ENCODE data around the gene NOM1.
"Not testable (repeated sequence)": the region's sequence is repeated elsewhere in the genome, so short reads cannot be mapped to it uniquely, and the experiment has no call there.

The NOM1 gene

GRCh38 chr7:156941393-156942182, 7.9 kb upstream of the NOM1 start:
- no peak for DNase-seq

- DNase-seq: no peak
Measured at GRCh38 chr7:156942708-156943090, 6.8 kb upstream of the NOM1 start.

- no peak for DNase-seq
Measured at GRCh38 chr7:156943091-156944041, 6.1 kb upstream of the NOM1 start.

GRCh38 chr7:156944876-156945275, 4.6 kb upstream of the NOM1 start:
- no peak for DNase-seq

GRCh38 chr7:156947120-156947843, 2.2 kb upstream of the NOM1 start:
- no peak for DNase-seq

- DNase-seq: no peak
Measured at GRCh38 chr7:156948361-156948760, 1.2 kb upstream of the NOM1 start.

GRCh38 chr7:156950381-156950858, 908 bp downstream of the NOM1 start:
- no peak for DNase-seq

- not testable (repeated sequence) for DNase-seq
Measured at GRCh38 chr7:156953215-156953614, 3.7 kb downstream of the NOM1 start.

- DNase-seq: no peak
Measured at GRCh38 chr7:156954941-156955340, 5.4 kb downstream of the NOM1 start.

- DNase-seq: no peak
Measured at GRCh38 chr7:156956727-156957126, 7.2 kb downstream of the NOM1 start.

- DNase-seq: no peak
Measured at GRCh38 chr7:156962145-156962544, 12.6 kb downstream of the NOM1 start.

- no peak for DNase-seq
Measured at GRCh38 chr7:156962897-156963296, 13.4 kb downstream of the NOM1 start.

- no peak for DNase-seq
Measured at GRCh38 chr7:156963472-156963871, 14.0 kb downstream of the NOM1 start.

GRCh38 chr7:156964971-156965370, 15.5 kb downstream of the NOM1 start:
- no peak for DNase-seq

- no peak for DNase-seq
Measured at GRCh38 chr7:156966387-156966786, 16.9 kb downstream of the NOM1 start.

GRCh38 chr7:156968183-156968582, 18.7 kb downstream of the NOM1 start:
- no peak for DNase-seq

- no peak for DNase-seq
Measured at GRCh38 chr7:156969972-156970420, 20.5 kb downstream of the NOM1 start.

GRCh38 chr7:156975620-156976019, 26.1 kb downstream of the NOM1 start:
- DNase-seq: no peak

GRCh38 chr7:156979007-156979606, 29.6 kb downstream of the NOM1 start:
- no peak for DNase-seq

- no peak for DNase-seq
Measured at GRCh38 chr7:156979711-156980110, 30.2 kb downstream of the NOM1 start.

- no peak for DNase-seq
Measured at GRCh38 chr7:156984174-156984891, 34.8 kb downstream of the NOM1 start.

Measured in NCI-H748 treated with DMSO at 0.1 percent for 48 hours (cell line).